OCI-LY7 (cell line): ENCODE results near the gene APEH. TPM values are rescaled to one million over a fixed set of nuclear protein-coding genes. Genes with fewer than 3 reads are reported as not detected.
A peak's percentile ranks its signal among the peaks of the same experiment; 100 is the strongest.

Experiments
- BruUV-seq: library from RNA; stranded (reverse); fragments of 400-500 nt; replicated peaks from 2 replicates; lab custom pipeline; 2021; lab: Mats Ljungman, UMichigan
- CTCF ChIA-PET: fragments of 300-600 bp; sonication (Branson Sonifier 250); formaldehyde crosslinking; loops from one replicate; lab custom pipeline; 2022; ENCODE audit warnings: antibody characterized with exemption; ENCODE audit not compliant: unreplicated experiment; lab: Charles Lee
- POLR2A ChIA-PET: fragments of 300-600 bp; sonication (Branson Sonifier 250); formaldehyde crosslinking; loops from one replicate; lab custom pipeline; 2022; ENCODE audit warnings: antibody characterized with exemption; lab: Charles Lee
- DNase-seq: peaks from one replicate; pipeline ENCODE4 v3.0.0-alpha.2; 2015; ENCODE audit warnings: low spot score
- H2AFZ ChIP-seq: fragments of 200-600 bp; sonication (generic), shearing (Covaris generic); 2 replicates; pipeline ENCODE4 v1.6.1; 2014; ENCODE audit warnings: mild to moderate bottlenecking, antibody characterized with exemption, low read length, moderate library complexity
- H3K27ac ChIP-seq: fragments of 200-600 bp; sonication (generic); 2 replicates; pipeline ENCODE4 v1.5.1; 2014; ENCODE audit warnings: mixed run types, low read depth, mild to moderate bottlenecking, moderate library complexity, low read length, inconsistent platforms; ENCODE audit not compliant: poor library complexity, severe bottlenecking
- H3K36me3 ChIP-seq: fragments of 200-600 bp; sonication (generic); 2 replicates; pipeline ENCODE4 v1.6.1; 2014; ENCODE audit warnings: mild to moderate bottlenecking, antibody characterized with exemption, low read length, moderate library complexity, mixed read lengths; ENCODE audit not compliant: insufficient read depth
- H3K4me1 ChIP-seq: fragments of 200-600 bp; sonication (generic); 2 replicates; pipeline ENCODE4 v1.5.1; 2014; ENCODE audit warnings: mild to moderate bottlenecking, low read length; ENCODE audit not compliant: insufficient read depth, poor library complexity, severe bottlenecking
- H3K4me2 ChIP-seq: fragments of 200-600 bp; sonication (generic); 2 replicates; pipeline ENCODE4 v1.6.1; 2014; ENCODE audit warnings: mild to moderate bottlenecking, low read length
- H3K4me3 ChIP-seq: fragments of 200-600 bp; sonication (generic); 2 replicates; pipeline ENCODE4 v1.5.1; 2014; ENCODE audit warnings: mild to moderate bottlenecking, low read depth, low read length; ENCODE audit not compliant: poor library complexity, severe bottlenecking
- H3K79me2 ChIP-seq: fragments of 200-600 bp; sonication (generic); 2 replicates; pipeline ENCODE4 v1.6.1; 2016; ENCODE audit warnings: low read depth, mild to moderate bottlenecking, low read length, moderate library complexity, mixed read lengths; ENCODE audit not compliant: insufficient read depth
- H3K9me2 ChIP-seq: fragments of 200-600 bp; sonication (generic); 2 replicates; pipeline ENCODE4 v1.6.1; 2016; ENCODE audit warnings: mild to moderate bottlenecking, low read length, mixed read lengths; ENCODE audit not compliant: insufficient read depth
- H3K9me3 ChIP-seq: fragments of 200-600 bp; sonication (generic); 2 replicates; pipeline ENCODE4 v1.6.1; 2014; ENCODE audit warnings: mild to moderate bottlenecking, mixed run types, low read length, mixed read lengths
- H4K20me1 ChIP-seq: fragments of 200-600 bp; sonication (generic); 2 replicates; pipeline ENCODE4 v1.6.1; 2014; ENCODE audit warnings: mild to moderate bottlenecking, antibody characterized with exemption, low read length, moderate library complexity, mixed read lengths; ENCODE audit not compliant: insufficient read depth
- EZH2phosphoT487 ChIP-seq: fragments of 200-600 bp; sonication (generic); IDR thresholded peaks from 2 replicates; pipeline ENCODE4 v1.6.1; 2018; ENCODE audit warnings: low read depth, borderline replicate concordance, mild to moderate bottlenecking, mixed run types, antibody characterized with exemption, low read length, moderate library complexity, mixed read lengths
- intact Hi-C: fragments of 100-400 bp; cut with micrococcal nuclease; formaldehyde crosslinking; loops from one replicate; pipeline ENCODE4 v1.10.0; 2022; ENCODE audit not compliant: unreplicated experiment
- total RNA-seq, 2 experiments: library from RNA; depleted of rRNA in 1 of 2; stranded (reverse); fragments of >200 nt in 1 of 2; shearing (Covaris generic) in 1 of 2; gene quantifications; 2 replicates each; pipeline ENCODE4 v1.2.3, GENCODE V29; 2014 to 2022
- TF ChIP-seq, protein P1 (sequence below): fragments of 200-600 bp; sonication (generic); conservative IDR thresholded peaks from 2 replicates; pipeline ENCODE4 v1.5.1; 2014; ENCODE audit warnings: mild to moderate bottlenecking, antibody characterized with exemption, low read length, moderate library complexity, mixed read lengths

APEH gene
- total RNA-seq, 2 experiments from 2014 or later: 112 to 132 TPM

DNA sequence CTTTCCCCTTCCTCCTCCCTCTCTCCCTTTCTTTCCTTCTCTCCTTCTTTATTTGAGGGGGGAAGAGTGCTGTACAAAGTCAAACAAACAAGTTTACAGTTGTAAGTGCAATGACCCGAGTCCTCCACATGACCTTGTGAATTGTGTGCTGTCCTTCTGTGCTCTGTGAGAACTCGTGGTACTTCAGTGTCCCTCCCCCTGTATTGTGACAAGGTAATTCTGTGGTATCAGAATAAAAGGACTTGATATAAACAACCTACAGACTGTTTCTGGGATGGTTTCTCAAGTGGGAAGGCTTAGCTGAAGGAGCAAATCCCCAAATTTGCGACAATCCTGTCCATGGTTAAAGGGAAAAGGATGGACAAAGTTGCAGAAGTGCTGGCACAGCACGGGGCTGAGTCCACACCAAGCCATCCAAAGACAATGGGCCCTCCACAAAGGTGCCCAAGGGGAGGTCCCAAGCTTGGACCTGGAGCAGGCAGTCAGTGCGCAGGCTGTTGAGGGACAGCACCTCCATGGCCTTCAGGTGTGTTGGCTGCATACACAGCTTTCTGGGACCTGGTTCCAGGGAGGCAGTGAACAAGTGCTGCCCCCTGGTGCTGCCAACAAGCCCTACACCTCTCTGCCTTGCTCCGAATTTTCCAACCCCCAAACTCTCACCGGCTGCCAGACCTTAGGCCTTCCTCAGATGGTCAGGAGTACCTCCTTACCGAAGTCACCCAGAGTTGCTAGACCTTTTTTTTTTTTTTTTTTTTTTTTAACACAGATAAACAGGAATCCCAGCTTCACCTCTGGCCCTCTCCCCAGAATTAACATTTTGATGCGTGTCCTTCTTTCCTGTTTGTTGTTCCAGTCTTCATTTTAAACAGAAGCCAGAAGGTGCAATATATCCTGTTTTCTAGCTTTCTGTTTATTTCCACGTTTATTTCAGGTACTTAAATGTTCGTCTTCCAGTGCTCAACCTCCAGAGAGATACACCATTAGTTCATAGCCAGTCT lies 2.6 kb upstream of the APEH start:
- H2AFZ ChIP-seq: no peak overlapping the region
- peak; percentile 78 for DNase-seq
- peak overlapping the region; percentile 5 for H3K4me3 ChIP-seq
- CTCF ChIA-PET: interaction anchor here (1.6 kb wide), 2 partner anchors 132 to 134 kb away, joined by 5 to 6 read pairs; no protein-coding TSS in a partner anchor
- peaks cover 10% of the 10 kb centered on the region for H3K36me3 ChIP-seq
- BruUV-seq: TSS peak; percentile 56
- peaks cover 17% of the 10 kb centered on the region for H3K4me1 ChIP-seq
- TF ChIP-seq, protein P1, sequence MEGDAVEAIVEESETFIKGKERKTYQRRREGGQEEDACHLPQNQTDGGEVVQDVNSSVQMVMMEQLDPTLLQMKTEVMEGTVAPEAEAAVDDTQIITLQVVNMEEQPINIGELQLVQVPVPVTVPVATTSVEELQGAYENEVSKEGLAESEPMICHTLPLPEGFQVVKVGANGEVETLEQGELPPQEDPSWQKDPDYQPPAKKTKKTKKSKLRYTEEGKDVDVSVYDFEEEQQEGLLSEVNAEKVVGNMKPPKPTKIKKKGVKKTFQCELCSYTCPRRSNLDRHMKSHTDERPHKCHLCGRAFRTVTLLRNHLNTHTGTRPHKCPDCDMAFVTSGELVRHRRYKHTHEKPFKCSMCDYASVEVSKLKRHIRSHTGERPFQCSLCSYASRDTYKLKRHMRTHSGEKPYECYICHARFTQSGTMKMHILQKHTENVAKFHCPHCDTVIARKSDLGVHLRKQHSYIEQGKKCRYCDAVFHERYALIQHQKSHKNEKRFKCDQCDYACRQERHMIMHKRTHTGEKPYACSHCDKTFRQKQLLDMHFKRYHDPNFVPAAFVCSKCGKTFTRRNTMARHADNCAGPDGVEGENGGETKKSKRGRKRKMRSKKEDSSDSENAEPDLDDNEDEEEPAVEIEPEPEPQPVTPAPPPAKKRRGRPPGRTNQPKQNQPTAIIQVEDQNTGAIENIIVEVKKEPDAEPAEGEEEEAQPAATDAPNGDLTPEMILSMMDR: peak; percentile 89
- no peak for TF ChIP-seq EZH2phosphoT487
- no peaks in the 10 kb centered on the region for H3K9me3 ChIP-seq
- peak overlapping the region; percentile 52 for H3K4me2 ChIP-seq
- intact Hi-C loops: loop anchor here (1.0 to 5.0 kb wide), 3 partner anchors 132 to 579 kb away; partner anchors contain the start of genes QRICH1 and USP4
- H3K79me2 ChIP-seq: peaks cover 8% of the 10 kb centered on the region; the same call in 1 of the 2 replicates
- POLR2A ChIA-PET: interaction anchor here (0.6 to 2.8 kb wide), 6 partner anchors 19 to 643 kb away, joined by 3 to 18 read pairs (median 3); no protein-coding TSS in a partner anchor
- peak overlapping the region; percentile 19 for H3K27ac ChIP-seq
- H4K20me1 ChIP-seq: no peaks in the 10 kb centered on the region
- H3K9me2 ChIP-seq: no peaks in the 10 kb centered on the region

DNA sequence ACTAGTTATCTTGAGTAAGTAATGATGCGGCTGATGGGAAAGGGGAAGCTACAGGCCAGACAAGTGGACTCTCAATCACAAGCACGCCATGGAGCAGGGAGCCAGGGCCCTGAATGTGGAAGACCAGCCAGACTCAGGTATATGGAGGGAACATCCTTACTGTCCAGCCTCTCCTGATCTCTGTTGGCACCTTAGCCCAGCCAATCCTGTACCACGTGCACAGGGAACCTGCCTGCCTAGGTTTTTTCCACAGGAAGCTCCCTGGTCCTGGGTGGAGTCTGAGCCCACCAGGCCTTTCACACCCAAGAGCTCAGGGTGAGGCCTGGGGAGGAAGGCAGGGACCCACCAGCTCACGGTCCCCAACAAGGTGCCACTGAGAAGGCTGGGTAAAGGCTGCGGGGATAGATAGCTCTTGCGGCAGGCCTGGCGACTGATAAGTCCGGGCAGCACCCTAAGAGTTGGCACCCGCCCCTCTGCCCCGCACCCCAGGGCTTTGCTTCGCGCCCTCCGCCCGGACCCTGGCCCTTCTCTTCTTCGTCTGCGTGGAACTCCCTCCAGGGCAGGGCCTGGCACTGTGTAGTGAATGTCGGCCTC lies 933 bp upstream of the APEH start:
- Histone ChIP-seq H3K9me2 (no peaks in the 10 kb centered on the region), H3K27ac (peak overlapping the region; percentile 84), H3K4me1 (peaks cover 17% of the 10 kb centered on the region), H3K9me3 (no peaks in the 10 kb centered on the region), H2AFZ (peak overlapping the region; percentile 53; the same call in 1 of the 2 replicates), H3K4me2 (peak overlapping the region; percentile 83), H3K36me3 (peaks cover 25% of the 10 kb centered on the region), H3K79me2 (peaks cover 8% of the 10 kb centered on the region; the same call in 1 of the 2 replicates), H3K4me3 (peak overlapping the region; percentile 89), H4K20me1 (no peaks in the 10 kb centered on the region)
- CTCF ChIA-PET: interaction anchor here (1.4 kb wide), 1 partner anchor 134 kb away, joined by 10 read pairs; no protein-coding TSS in a partner anchor
- DNase-seq: peak; percentile 51
- intact Hi-C loops: loop anchor here (5.0 kb wide), 2 partner anchors 331 to 581 kb away; partner anchors contain the start of genes QRICH1 and USP4
- BruUV-seq: no TSS peak
- TF ChIP-seq EZH2phosphoT487: no peak
- TF ChIP-seq, protein P1: no peak
- POLR2A ChIA-PET: interaction anchor here (0.6 to 2.8 kb wide), 4 partner anchors 133 to 508 kb away, joined by 3 to 18 read pairs (median 5); partner anchors contain the start of gene USP4
